Prostate gland (tissue), 2 donors: ENCODE results near the gene L2HGDH. TPM values are rescaled to one million over a fixed set of nuclear protein-coding genes. Genes with fewer than 3 reads are reported as not detected.

ENCODE experiments used
- DNase-seq: peaks from one replicate; pipeline ENCODE4 v3.0.0-alpha.2; 2019; ENCODE audit warnings: low spot score
- H3K27ac ChIP-seq, 2 donors: fragments of 200-600 bp; sonication (generic); 2 replicates each; pipeline ENCODE4 v1.5.1; 2017 to 2019
- H3K27me3 ChIP-seq: fragments of 200-600 bp; sonication (generic); replicated peaks from 2 replicates; pipeline ENCODE4 v1.5.1; 2019; ENCODE audit not compliant: insufficient read depth
- H3K36me3 ChIP-seq, 2 donors: fragments of 200-600 bp; sonication (generic); 1 replicate in 1 of 2; 2 replicates in 1 of 2; pipeline versions ENCODE4 v1.5.1 to v1.8.1; 2017 to 2019
- H3K4me1 ChIP-seq: fragments of 200-600 bp; sonication (generic); replicated peaks from 2 replicates; pipeline ENCODE4 v1.5.1; 2019
- H3K4me3 ChIP-seq, 2 donors: fragments of 200-600 bp; sonication (generic); 2 replicates each; pipeline ENCODE4 v1.5.1; 2017 to 2019
- H3K9me3 ChIP-seq: fragments of 200-600 bp; sonication (generic); 2 replicates; pipeline ENCODE4 v1.5.1; 2017
- POLR2A ChIP-seq: fragments of 450-650 bp; IDR thresholded peaks from one replicate; pipeline ENCODE4 v1.6.1; 2016; ENCODE audit warnings: antibody characterized with exemption, mild to moderate bottlenecking
- POLR2AphosphoS5 ChIP-seq: sonication (generic); formaldehyde crosslinking; IDR thresholded peaks from one replicate; pipeline ENCODE4 v1.6.1; 2017; ENCODE audit warnings: antibody characterized with exemption
- WGBS: methylation state at CpG from one replicate; pipeline ENCODE4 v1.1.5; 2018; 5-methylcytosine and 5-hydroxymethylcytosine counted together
- intact Hi-C: fragments of 100-400 bp; cut with DNase I; formaldehyde crosslinking; loops from one replicate; pipeline ENCODE4 v1.14.2; 2022
- total RNA-seq, 2 donors: library from RNA; depleted of rRNA; stranded (reverse); fragments of >200 nt; gene quantifications; one replicate each; pipeline ENCODE4 v1.1.0, GENCODE V29; 2016
- TF ChIP-seq, protein P1 (sequence below), 4 experiments: fragments of 200-600 bp in 2 of 4; fragments of 450-650 bp in 2 of 4; sonication (generic) in 2 of 4; IDR thresholded peaks; 1 replicate in 3 of 4; 2 replicates in 1 of 4; pipeline ENCODE4 v1.5.1; 2016 to 2019; ENCODE audit warnings: antibody characterized with exemption in 4 of 4, mild to moderate bottlenecking in 2 of 4, moderate library complexity in 2 of 4

Gene L2HGDH
- total RNA-seq, 2 donors from 2014 or later = 5.6 to 6.5 TPM

DNA sequence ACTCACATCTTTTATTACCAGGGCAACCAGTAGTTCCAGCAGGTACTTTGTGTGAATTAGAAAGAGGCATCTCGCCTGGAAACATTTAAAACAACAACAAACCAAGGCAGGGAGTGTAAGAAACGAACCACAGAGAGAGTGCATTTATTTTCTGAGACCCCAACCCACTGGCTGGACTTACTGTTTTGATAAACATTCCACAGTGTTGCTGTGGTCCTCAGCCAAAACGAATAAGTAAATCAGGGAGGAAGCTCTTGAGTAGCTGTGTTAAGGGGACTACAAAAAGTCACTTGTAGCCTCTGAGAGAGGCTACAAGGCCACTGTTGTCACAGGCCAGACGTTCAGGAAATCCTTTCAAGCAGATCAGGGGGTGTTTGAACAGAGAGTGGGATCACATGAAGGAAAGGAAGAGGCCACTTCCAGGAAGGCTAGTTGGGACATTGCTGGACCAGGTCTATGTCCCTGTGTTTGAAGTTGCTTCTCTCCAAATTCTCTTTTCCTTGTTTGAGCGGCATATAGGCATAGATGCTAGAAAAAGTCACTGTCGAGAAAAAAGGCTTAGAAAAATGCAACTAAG, 33.9 kb upstream of the L2HGDH start:
- intact Hi-C loops = loop anchor here (10.0 kb wide), 1 partner anchor 429 kb away; no protein-coding TSS in a partner anchor
- TF ChIP-seq POLR2A (no peak), POLR2AphosphoS5 (no peak)
- TF ChIP-seq, protein P1, sequence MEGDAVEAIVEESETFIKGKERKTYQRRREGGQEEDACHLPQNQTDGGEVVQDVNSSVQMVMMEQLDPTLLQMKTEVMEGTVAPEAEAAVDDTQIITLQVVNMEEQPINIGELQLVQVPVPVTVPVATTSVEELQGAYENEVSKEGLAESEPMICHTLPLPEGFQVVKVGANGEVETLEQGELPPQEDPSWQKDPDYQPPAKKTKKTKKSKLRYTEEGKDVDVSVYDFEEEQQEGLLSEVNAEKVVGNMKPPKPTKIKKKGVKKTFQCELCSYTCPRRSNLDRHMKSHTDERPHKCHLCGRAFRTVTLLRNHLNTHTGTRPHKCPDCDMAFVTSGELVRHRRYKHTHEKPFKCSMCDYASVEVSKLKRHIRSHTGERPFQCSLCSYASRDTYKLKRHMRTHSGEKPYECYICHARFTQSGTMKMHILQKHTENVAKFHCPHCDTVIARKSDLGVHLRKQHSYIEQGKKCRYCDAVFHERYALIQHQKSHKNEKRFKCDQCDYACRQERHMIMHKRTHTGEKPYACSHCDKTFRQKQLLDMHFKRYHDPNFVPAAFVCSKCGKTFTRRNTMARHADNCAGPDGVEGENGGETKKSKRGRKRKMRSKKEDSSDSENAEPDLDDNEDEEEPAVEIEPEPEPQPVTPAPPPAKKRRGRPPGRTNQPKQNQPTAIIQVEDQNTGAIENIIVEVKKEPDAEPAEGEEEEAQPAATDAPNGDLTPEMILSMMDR (IDR thresholded peaks at IDR 0.05) = no peak
- H3K27ac ChIP-seq = peak overlapping the region; percentile 38 to 67

DNA sequence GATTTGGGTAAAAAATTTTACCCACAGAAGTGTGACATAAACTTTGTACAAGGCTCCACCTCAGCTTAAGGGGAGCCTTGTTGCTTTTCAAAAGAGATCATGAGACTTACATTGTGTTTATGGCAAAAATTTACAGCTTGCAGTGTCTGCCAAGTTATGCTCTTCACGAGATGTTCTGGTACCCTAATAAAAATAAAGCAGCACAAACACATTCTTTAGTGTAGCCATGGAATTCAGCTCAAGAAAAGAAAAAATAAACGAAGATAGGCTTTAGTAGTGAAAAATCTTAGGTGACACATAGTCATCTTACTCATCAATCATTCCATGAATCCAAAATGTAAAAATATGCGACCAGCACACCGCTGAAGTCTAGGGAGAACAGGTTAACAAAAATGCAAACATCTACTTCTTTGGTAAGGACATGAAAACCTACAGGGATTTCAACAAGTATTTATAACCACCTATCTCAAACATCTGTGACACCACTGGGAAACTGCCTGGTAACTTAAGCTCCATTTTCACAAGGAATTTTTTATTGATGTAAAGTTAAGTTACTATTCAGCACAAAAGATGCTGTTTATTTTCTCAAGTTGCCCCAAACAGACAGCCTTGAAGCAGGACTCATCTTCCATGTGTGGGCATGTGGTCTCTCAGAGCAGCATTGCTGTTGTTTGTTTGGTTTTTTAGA, 33.0 kb upstream of the L2HGDH start:
- 14% methylated on average over 4 of the region's 4 CpGs for WGBS
- intact Hi-C loops = loop anchor here (5.0 to 10.0 kb wide), 2 partner anchors 52 to 430 kb away; partner anchors contain the start of gene CDKL1

More for the DNA sequence above, 33.9 kb upstream of the L2HGDH start:
- WGBS = 53% methylated on average over 6 of the region's 6 CpGs
- H3K36me3 ChIP-seq = no peaks in the 10 kb centered on the region
- no peaks in the 10 kb centered on the region for H3K9me3 ChIP-seq
- DNase-seq = no peak
- H3K27me3 ChIP-seq = no peaks in the 10 kb centered on the region
- peaks cover 13% of the 10 kb centered on the region for H3K4me1 ChIP-seq
- H3K4me3 ChIP-seq = no peak overlapping the region

DNA sequence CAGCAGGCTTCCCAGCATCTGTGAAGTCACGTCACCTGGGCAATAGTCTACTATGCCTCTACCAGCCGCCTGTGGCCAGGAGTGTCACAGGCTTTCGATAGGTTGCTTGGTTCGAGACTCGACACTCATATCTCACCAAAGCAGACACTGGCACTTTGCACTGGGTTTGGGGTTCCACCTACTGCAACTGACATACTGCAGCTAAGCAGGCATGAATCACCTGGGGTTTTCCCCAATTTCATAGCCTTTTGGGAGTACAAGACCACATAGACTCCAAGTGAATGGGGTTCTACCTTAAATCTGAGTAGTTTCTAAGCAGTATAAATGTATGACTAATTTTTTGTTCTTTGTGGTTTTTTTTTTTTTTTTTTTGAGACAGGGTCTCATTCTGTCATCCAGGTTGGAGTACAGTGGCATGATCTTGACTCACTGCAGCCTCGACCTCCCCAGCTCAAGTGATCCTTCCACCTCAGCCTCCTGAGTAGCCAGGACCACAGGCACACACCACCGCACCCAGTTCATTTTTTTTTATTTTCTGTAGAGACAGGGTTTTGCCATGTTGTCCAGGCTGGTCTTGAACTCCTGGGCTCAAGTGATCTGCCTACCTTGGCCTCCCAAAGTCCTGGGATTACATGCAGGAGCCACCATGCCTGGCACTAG, 32.2 kb upstream of the L2HGDH start:
- no peak overlapping the region for H3K4me3 ChIP-seq
- TF ChIP-seq, protein P1 (IDR thresholded peaks at IDR 0.05) = no peak
- TF ChIP-seq POLR2A (no peak), POLR2AphosphoS5 (no peak)
- H3K27ac ChIP-seq = peak overlapping the region; percentile 49 to 67
- intact Hi-C loops = loop anchor here (5.0 to 10.0 kb wide), 2 partner anchors 53 to 431 kb away; partner anchors contain the start of gene CDKL1
- H3K4me1 ChIP-seq = peaks cover 13% of the 10 kb centered on the region
- no peaks in the 10 kb centered on the region for H3K27me3 ChIP-seq
- no peak for DNase-seq
- H3K9me3 ChIP-seq = no peaks in the 10 kb centered on the region
- no peaks in the 10 kb centered on the region for H3K36me3 ChIP-seq
- 88% methylated on average over 7 of the region's 7 CpGs for whole genome bisulfite sequencing

More for the DNA sequence above, 33.0 kb upstream of the L2HGDH start:
- TF ChIP-seq, protein P1 (IDR thresholded peaks at IDR 0.05) = no peak
- TF ChIP-seq POLR2AphosphoS5 = peak; percentile 83
- peak; percentile 40 for DNase-seq
- Histone ChIP-seq H3K27ac (peak overlapping the region; percentile 49 to 67), H3K27me3 (no peaks in the 10 kb centered on the region), H3K4me3 (no peak overlapping the region), H3K36me3 (no peaks in the 10 kb centered on the region), H3K9me3 (no peaks in the 10 kb centered on the region), H3K4me1 (peaks cover 13% of the 10 kb centered on the region)

DNA sequence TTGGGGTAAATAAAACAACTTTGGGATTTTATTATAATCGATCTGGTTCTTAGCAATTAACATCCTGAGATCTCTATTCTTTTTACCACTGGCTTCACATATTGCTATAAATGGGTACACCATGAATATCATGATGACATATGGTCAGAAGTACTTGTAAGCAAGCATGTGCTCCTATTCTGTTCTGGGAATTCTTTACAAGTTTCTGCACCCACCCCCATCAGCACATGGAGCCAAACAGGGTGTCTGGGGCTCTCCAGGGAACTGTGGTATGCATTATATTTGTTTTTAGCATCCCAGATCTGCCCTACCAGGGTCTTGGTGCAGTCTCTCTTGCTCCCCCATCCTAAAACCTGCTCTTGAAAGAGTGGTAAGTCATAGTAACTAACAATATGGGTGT, 31.4 kb upstream of the L2HGDH start:
- no peaks in the 10 kb centered on the region for H3K27me3 ChIP-seq
- no peak overlapping the region for H3K4me3 ChIP-seq
- H3K9me3 ChIP-seq = no peaks in the 10 kb centered on the region
- H3K4me1 ChIP-seq = peaks cover 13% of the 10 kb centered on the region
- TF ChIP-seq, protein P1 (IDR thresholded peaks at IDR 0.05) = no peak
- no peak for TF ChIP-seq POLR2AphosphoS5
- intact Hi-C loops = loop anchor here (5.0 to 10.0 kb wide), 2 partner anchors 54 to 431 kb away; partner anchors contain the start of gene CDKL1
- H3K27ac ChIP-seq = peak overlapping the region; percentile 37 to 67
- no peaks in the 10 kb centered on the region for H3K36me3 ChIP-seq
- no peak for DNase-seq
- WGBS = 68% methylated on average over 1 of the region's 1 CpG
